ENCODE results near the gene CXCR4.

DNA sequence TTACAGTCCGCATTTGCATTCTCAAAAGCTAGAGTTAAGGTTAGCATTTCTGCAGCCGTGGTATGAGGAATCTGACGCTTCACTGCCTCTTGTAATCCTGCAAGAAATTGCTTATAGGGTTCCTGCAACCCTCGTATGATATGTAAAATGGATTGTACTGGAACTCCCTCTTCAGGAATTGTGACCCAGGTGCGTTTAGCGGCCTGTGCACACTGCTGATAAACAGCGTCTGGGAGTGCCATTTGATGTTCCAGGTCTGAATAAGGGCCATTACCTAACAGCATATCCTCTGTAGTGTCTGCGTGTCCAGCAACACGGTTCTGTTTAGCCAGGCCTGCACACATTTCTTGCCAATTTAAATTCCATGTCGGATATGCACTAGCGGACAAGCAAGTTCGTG, 42.5 kb downstream of the CXCR4 start:
- TF ChIP-seq CTCF (IDR thresholded peaks at IDR 0.05; ENCODE audit: low read depth, low read length) (no peak), EZH2phosphoT487 (IDR thresholded peaks at IDR 0.05; ENCODE audit: low read depth) (no peak)

All from OCI-LY3 (cell line).